GM19025 (cell line): ENCODE results near the gene ADGRV1.

Experiments used
- ATAC-seq: cut with Tn5 transposase; IDR thresholded peaks from one replicate; pipeline ENCODE4 v1.9.1; 2021; ENCODE audit warnings: mild to moderate bottlenecking, low read depth, moderate library complexity; ENCODE audit not compliant: unreplicated experiment

Gene ADGRV1

GRCh38 chr5:91119981-91120850 lies 561.6 kb downstream of the ADGRV1 start:
- no peak for ATAC-seq

- ATAC-seq, result no peak
These were observed 562.9 kb downstream of the ADGRV1 start for GRCh38 chr5:91121347-91121993.

GRCh38 chr5:91122651-91123050 lies 564.1 kb downstream of the ADGRV1 start:
- ATAC-seq, result no peak

GRCh38 chr5:91123291-91123690 lies 564.7 kb downstream of the ADGRV1 start:
- no peak for ATAC-seq

GRCh38 chr5:91123901-91124300 lies 565.3 kb downstream of the ADGRV1 start:
- no peak for ATAC-seq

GRCh38 chr5:91125916-91126315 lies 567.3 kb downstream of the ADGRV1 start:
- no peak for ATAC-seq

- ATAC-seq, result no peak
These were observed 567.9 kb downstream of the ADGRV1 start for GRCh38 chr5:91126448-91126847.

GRCh38 chr5:91126888-91127287 lies 568.3 kb downstream of the ADGRV1 start:
- ATAC-seq, result no peak

- ATAC-seq, result no peak
These were observed 569.0 kb downstream of the ADGRV1 start for GRCh38 chr5:91127456-91128081.

GRCh38 chr5:91128604-91129003 lies 570.0 kb downstream of the ADGRV1 start:
- no peak for ATAC-seq

- ATAC-seq, result no peak
These were observed 571.2 kb downstream of the ADGRV1 start for GRCh38 chr5:91129748-91130147.

GRCh38 chr5:91130759-91131158 lies 572.2 kb downstream of the ADGRV1 start:
- no peak for ATAC-seq

GRCh38 chr5:91132550-91132949 lies 574.0 kb downstream of the ADGRV1 start:
- peak; percentile 79 for ATAC-seq

GRCh38 chr5:91133183-91133582 lies 574.6 kb downstream of the ADGRV1 start:
- no peak for ATAC-seq

GRCh38 chr5:91135475-91136248 lies 577.1 kb downstream of the ADGRV1 start:
- ATAC-seq, result no peak

GRCh38 chr5:91136271-91136670 lies 577.7 kb downstream of the ADGRV1 start:
- ATAC-seq, result no peak

GRCh38 chr5:91137647-91138046 lies 579.0 kb downstream of the ADGRV1 start:
- ATAC-seq, result no peak

GRCh38 chr5:91139572-91140200 lies 581.1 kb downstream of the ADGRV1 start:
- no peak for ATAC-seq

GRCh38 chr5:91140657-91141056 lies 582.1 kb downstream of the ADGRV1 start:
- no peak for ATAC-seq

- ATAC-seq, result no peak
These were observed 583.0 kb downstream of the ADGRV1 start for GRCh38 chr5:91141642-91142041.
